Left ventricle myocardium superior (tissue), 1 donor: ENCODE data around the gene ATAD2B. TPM values are rescaled to one million over a fixed set of nuclear protein-coding genes. Genes with fewer than 3 reads are reported as not detected.

Source experiments
- ATAC-seq: fragments of 200-7000 bp; cut with Tn5 transposase; one replicate; pipeline ENCODE4 v1.9.1; 2020; ENCODE audit warnings: mild to moderate bottlenecking, moderate library complexity
- DNase-seq: peaks from one replicate; pipeline ENCODE4 v3.0.0-alpha.2; 2020
- intact Hi-C: fragments of 100-400 bp; cut with micrococcal nuclease; formaldehyde crosslinking; loops from one replicate; pipeline ENCODE4 v1.11.0; 2022
- total RNA-seq: library from RNA; stranded (reverse); fragmentation: NEBNext Ultra II Directional; extraction: Animal tissue kit (Norgen Biotek cat#: 25700); gene quantifications from one replicate; pipeline ENCODE4 v1.2.1, GENCODE V29; 2021
- donor health status: DM: no; HTN: yes; CAD: no; lungs with severe emphysema.

The ATAD2B gene
- total RNA-seq, 1 donor from 2014 or later: 6.9 TPM

DNA sequence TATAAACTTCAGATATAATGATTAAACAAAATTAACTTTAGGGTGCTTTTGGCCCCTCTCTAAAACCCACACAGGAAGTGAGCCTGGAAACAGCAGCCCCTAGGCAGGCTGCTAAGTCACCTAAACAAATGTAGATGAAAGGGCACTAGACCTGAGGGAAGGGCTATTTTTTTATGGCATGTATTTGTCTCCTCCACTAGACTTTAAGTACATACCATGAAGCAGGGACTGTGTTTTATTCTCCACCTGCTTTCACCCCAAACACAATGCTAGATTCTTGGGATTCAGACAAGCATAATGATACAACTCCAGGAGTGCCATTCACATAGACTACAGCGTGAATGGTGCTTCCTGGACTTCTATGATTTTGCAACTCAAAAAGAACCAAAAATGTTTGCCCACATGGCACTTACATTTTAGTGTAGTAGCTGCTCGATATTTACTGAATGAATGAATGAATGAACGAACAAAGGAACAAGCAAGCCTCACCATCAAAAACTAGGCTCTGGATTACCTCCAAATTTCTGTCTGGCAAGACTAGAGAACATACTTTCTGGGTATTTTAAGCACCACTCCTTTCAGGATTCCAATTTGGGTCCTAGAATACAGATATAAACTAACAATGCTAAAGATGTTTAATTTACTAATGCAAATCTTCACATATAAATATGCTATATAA lies 10.1 kb downstream of the ATAD2B start:
- ATAC-seq (peak; percentile 52), DNase-seq (no peak)
- intact Hi-C loops: no loop called here

DNA sequence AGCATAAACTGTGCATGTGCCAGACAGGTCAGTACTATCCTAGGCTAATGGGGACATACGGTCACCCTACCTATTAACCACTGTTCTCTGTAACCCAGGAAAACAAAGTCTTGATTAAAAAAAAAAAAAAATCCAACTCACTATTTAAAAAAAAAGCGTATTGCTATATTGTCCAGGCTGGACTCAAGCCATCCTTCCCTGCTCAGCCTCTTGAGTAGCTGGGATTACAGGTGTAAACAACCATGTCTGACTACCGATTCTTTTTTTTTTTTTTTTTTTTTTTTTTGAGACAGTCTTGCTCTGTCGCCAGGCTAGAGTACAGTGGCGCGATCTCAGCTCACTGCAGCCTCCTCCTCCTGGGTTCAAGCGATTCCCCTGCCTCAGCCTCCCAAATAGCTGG lies 11.6 kb downstream of the ATAD2B start:
- ATAC-seq (no peak), DNase-seq (no peak)
- intact Hi-C loops: no loop called here

DNA sequence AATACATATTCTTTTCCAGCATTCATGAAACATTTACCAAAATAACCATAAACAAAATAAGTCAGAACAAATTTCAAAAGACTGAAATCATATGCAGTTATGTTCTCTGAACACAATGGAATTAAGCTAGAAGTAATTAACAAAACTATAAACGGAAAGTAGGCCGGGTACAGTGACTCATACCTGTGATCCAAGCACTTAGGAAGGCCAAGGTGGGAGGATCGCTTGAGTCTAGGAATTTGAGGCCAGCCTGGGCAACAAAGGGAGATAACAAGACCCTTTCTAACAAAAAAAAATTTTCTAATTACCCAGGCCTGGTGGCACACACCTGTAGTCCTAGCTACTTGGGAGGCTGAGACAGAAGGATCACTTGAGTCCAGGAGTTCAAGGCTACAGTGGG lies 14.9 kb downstream of the ATAD2B start:
- no peak for ATAC-seq
- intact Hi-C loops: no loop called here
- no peak for DNase-seq

DNA sequence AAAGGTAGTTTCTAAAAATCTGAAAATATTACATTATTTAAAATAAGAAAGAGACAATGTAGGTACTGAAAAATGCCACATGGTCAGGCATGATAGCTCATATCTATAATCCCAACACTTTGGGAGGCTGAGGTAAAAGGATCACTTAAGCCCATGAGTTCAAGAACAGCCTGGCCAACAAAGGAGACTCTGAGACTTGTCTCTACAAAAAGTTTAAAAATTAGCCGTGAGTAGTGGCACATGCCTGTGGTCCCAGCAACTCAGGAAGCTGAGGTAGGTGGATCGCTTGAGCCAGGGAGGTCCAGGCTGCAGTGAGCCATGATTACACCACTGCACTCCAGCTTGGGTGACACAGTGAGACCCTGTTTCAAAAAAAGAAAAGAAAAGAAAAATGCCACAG lies 21.8 kb downstream of the ATAD2B start:
- intact Hi-C loops: no loop called here
- DNase-seq: no peak
- no peak for ATAC-seq

DNA sequence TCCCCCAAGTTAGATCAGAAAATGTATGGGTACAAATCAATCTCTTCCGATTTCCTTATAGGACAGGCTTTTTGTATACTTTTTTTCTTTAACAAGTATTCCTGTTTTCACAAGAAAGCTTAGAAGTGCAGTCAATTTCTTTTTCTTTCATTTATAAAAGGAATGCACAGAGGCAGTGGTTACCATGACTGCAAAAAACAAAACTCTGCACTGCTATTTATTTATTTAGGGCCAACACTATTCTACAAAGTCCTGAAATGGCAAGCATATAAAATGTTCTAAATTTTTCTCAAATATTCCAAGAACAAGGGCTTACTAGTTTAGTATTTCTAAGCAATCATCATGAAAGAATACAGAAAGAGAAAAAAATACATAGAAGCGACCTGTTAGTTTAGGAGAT lies 22.2 kb downstream of the ATAD2B start:
- ATAC-seq (no peak), DNase-seq (no peak)
- intact Hi-C loops: no loop called here

DNA sequence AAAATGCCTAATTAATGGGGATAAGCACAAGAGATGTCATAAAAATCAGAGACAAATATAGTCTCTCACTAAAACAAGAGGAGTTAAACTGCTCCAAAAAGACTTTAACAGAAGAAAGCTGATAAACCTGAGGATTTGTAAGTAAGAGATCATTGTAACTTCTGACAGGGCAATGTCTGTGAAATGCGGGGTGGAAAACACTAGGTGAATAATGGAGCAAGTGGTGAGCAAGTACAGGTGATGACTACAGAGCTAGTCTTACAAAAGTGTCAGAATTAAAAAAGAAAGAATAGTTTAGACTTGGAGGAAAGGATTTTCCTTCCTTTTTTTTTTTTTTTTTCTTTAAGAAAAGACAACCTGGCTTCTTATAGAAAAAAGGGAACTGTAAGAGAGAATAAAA lies 22.7 kb downstream of the ATAD2B start:
- intact Hi-C loops: no loop called here
- ATAC-seq (no peak), DNase-seq (no peak)

DNA sequence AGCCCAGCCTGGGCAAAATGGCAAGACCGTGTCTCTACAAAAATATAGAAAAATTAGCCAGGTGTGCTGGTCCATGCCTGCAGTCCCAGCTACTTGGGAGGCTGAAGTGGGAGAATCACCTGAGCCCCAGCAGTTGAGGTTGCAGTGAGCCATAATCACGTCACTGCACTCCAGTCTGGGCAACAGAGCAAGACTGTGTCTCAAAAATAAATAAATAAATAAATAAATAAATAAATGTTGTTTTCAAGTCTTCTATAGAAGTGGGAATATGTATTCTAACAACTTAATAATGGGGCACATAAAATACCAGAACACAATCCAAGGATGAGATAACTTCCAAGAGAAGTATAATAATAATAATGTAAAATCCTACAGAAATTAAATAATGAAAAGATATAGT lies 23.9 kb downstream of the ATAD2B start:
- ATAC-seq (no peak), DNase-seq (no peak)
- intact Hi-C loops: no loop called here

DNA sequence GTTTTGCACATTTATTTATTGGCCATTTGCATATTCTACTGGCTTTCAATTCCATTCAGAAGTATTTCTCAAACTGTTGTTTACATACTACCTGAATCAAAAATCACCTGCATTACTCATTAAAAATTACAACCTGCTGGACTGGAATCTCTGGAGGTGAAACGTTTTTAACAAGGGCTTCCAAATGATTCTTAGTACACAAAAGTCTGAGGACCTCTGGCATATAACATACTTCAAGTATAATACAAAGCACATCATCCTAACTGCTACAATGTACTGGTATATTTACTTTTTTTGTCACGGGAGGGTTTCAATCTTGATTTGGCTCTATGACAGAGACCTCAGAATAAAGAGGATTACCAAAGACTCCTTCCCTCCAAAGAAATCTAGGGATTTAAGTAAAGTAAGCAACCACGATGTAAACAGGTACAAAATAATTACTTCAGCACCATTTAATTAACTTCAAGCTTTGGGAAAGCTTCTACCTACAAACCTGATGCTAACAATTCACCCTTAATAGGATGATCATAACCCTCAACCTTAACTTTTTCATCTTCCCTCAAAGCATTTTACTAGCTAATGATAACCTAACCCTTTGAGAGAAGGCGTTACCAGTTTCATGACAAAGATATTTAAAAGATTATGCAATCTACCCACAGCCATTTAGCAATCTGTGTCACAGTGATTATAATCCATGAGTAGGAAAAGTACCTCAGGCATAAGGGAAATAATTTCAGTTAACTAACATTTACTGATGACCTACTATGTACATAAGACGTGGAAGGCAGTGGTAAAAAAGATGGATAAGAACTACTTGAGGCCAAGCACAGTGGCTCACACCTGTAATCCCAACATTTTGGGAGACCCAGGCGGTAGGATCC lies 24.7 kb downstream of the ATAD2B start:
- DNase-seq: no peak
- peak; percentile 36 for ATAC-seq
- intact Hi-C loops: no loop called here

DNA sequence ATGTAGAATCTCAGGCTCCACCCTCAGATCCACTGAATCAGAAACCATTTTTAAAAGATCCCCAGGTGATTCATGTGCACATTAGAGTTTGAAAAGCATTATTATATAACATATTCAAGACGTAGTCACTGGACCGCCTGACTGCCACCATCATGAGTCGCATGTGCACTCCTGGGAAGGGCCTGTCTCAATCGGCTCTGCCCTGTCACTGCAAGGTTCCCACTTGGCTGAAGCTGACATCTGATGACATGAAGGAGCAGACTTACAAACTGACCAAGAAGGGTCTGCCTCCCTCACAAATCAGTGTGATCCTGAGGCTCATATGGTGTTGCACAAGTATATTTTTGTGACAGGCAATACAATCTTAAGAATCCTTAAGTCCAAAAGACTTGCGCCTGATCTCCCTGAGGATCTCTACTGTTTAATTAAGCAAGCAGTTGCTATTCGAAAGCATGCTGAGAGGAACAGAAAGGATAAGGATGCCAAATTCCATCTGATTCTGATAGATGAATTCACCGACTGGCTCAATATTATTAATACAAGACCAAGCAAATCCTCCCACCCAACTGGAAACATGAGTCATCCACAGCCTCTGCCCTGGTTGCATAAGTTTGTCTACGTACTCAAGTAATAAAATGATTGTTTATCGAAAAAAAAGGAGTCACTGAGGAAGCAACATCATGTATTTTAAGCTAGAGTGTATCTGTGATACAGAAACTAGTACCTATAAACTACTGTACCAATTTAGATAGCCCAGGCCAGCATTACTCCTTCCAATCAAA lies 26.2 kb downstream of the ATAD2B start:
- intact Hi-C loops: no loop called here
- peak; percentile 57 for ATAC-seq
- no peak for DNase-seq

DNA sequence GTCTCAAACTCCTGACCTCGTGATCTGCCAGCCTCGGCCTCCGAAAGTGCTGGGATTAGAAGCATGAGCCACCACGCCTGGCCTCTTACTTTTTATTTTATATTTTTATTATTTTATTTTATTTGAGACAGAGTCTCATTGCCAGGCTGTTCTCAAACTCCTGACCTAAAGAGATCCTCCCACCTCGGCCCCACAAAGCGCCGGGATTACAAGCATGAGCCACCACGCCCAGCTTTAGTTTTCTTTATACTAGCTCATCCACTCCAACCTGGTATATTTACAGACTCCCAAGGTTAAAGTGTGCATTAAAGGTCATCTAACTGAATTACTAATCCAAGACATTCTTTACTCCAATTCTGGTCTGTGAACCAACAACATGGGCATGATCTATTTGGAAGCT lies 26.8 kb downstream of the ATAD2B start:
- DNase-seq: no peak
- no peak for ATAC-seq
- intact Hi-C loops: no loop called here

DNA sequence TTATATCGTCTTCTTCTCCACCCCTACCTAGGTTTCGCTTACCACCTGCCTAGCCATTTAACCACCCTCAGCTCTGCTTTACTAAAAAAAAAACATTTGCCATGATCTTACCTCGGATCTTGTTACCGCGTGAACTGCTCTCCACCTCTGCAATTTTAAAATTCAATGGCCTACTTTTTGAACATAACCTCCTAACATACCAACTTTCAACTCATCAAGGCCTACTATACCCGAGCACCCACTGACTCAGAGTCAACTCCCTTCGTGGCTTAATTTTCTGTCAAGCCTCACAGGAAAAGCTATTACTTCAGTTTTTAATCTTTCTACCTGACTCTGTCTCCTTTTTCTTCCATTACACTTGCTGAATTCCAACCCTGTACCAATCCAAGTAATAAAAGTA lies 55.7 kb downstream of the ATAD2B start:
- ATAC-seq: no peak
- intact Hi-C loops: no loop called here
- no peak for DNase-seq

DNA sequence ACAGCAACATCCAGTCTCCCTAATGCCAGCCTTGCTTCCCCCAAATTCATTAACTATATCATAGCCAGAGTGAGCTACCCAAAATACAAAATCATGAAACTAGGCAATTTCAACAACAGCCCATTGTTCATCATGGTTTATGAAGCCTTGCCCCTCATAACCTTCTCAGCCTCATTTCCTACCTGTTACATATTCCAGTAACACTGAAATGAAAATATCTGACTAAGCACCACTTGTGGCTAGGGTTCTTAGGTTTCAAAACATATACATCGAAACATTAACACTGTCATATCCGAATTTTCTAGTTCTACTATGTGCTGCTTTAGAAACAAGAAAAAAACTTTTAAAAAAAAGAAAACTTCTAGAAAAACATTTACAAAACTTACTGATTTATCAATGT lies 59.5 kb downstream of the ATAD2B start:
- no peak for ATAC-seq
- DNase-seq: no peak
- intact Hi-C loops: no loop called here

DNA sequence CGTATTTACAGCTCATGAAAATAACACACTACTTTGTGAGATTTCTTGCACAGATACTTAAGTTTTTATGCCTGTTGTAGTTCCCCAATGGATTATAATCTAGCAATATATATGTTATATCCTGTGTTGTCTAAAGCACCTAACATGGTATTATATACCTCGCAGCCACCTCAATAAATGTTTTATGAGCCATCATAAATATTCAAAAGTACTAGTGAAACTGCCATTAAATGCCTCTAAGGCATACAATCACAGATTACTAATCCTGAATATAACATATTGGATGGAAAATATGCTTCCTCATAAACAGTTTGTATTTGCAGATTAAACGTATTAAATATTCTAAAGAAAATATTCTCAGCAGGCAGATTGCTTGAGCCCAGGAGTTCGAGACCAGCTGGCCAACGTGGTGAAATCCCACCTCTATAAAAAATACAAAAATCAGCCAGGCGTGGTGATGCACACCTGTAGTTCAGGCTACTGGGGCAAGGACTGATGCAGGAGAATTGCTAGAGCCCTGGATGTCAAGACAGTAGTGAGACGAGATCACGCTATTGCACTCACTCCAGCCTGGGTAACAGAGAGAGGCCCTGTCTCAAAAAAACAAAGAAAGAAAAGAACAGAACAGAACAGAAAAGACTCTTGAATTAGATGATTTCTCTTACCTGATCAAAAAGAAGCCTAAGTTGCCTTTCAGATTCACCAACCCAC lies 64.1 kb downstream of the ATAD2B start:
- DNase-seq (no peak), ATAC-seq (no peak)
- intact Hi-C loops: no loop called here

DNA sequence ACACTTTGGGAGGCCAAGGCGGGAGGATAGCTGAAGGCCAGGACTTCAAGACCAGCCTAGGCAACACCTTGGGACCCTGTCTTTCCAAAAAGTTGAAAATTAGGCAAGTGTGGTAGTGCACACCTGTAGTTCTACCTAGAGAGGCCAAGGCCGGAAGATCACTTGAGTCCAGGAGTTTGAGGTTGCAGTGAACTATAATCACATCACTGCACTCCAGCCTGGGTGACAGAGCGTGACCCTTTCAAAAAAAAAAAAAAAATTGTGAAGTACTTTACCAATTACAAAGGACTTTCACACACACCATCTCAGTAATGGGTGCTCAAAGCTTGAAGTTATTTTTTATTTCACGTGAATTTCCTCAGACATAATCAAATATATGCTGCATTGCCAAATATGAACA lies 65.0 kb downstream of the ATAD2B start:
- no peak for DNase-seq
- ATAC-seq: no peak
- intact Hi-C loops: no loop called here

DNA sequence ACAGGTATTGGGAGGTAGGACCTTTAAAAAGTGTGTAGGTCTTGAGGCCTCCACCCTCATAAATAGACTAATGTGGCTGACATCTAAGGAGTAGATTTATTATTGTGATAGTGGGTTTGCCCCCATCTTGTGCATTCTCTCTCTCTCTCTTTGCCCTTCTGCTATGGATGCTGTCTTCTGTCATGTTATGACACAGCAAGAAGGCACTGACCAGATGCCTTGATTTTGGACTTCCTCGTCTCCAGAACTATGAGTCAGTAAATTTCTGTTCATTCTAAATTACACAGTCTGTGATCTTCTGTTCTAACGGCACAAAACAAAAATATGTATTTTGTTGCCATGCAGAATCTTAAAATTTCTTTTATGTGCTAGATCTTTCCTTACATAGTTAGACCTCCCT lies 66.9 kb downstream of the ATAD2B start:
- intact Hi-C loops: no loop called here
- no peak for DNase-seq
- no peak for ATAC-seq

DNA sequence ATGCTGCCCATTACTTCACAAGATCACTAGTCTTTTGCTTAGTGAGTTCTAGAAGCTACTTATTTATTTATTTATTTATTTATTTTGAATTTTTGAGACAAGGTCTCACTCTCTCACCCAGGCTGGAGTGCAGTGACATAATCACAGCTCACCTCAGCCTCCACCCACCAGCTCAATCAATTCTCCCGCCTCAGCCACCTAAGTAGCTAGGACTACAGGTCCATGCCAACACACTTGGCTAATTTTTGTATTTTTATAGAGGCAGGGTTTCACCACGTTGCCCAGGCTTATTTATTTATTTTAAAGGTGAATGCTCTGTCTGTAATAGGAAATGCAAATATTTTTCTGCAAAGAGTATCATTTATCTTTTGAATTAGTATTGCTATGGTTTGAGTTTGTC lies 67.7 kb downstream of the ATAD2B start:
- ATAC-seq (no peak), DNase-seq (no peak)
- intact Hi-C loops: no loop called here

DNA sequence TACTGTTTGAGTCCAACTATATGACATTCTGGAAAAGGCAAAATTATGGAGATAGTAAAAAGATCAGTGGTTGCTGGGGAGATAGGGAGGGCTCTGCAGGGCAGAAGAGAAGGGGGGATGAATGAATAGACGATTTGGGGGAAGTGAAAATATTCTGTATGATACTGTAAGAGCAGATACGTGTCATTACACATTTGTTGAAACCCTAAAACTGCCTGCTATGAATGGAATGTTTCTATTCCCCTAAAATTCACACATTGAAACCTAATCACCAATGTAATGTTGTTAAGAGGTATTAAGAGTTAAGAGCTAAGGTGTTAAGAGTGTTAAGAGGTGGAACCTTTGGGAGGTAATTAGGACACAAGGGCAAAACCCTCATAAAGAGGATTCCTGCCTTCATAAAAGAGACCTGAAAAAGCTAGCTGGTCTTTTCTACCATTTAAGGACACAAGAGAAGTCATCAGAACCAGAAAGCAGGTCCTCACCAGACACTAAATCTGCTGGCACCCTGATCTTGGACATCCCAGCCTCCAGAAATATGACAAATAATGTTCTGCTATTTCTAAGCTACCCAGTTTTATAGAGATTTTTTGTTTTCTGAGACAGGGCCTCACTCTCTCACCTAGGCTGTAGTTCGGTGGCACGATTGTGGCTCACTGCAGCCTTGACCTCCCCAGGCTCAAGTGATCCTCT lies 76.2 kb downstream of the ATAD2B start:
- intact Hi-C loops: no loop called here
- ATAC-seq: no peak

DNA sequence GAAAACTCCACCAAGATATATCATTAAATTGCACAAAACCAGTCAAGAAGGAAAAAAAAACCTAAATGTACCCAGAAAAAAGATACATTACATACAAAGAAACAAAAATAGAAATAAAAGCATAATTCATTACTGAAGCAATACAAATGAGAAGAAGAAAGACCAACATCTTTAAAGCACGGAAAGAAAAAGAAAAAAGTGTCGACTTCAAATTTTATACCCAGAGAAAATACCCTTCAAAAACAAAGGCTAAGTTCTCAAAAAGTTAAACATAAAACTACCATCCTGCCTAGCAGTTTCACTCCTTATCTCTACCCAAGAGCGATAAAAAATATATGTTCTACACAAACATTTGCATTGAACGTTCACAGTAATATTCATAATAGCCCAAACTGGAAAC lies 82.0 kb downstream of the ATAD2B start:
- ATAC-seq (no peak), DNase-seq (no peak)
- intact Hi-C loops: no loop called here

More for the DNA sequence above, 76.2 kb downstream of the ATAD2B start:
- no peak for DNase-seq
